ENCODE data around the gene DACH1.
"Not testable (repeated sequence)": the region's sequence is repeated elsewhere in the genome, so short reads cannot be mapped to it uniquely, and the experiment has no call there.

Gene DACH1

GRCh38 chr13:71867131-71867814 lies at the start of gene DACH1:
Gene DACH1 (minus strand): TSS chr13:71867204.
- DNase-seq (ENCODE audit: low read depth): peak; percentile 68
- TF ChIP-seq CTCF (IDR thresholded peaks at IDR 0.05; ENCODE audit: low read length, missing control alignments): no peak
- H3K4me3 ChIP-seq (replicated peaks; ENCODE audit: low read depth, low read length): peak within 1 kb of the TSS; percentile 62

- no peak overlapping the region for H3K4me3 ChIP-seq (replicated peaks; ENCODE audit: low read depth, low read length)
- TF ChIP-seq CTCF (IDR thresholded peaks at IDR 0.05; ENCODE audit: low read length, missing control alignments): no peak
- no peak for DNase-seq (ENCODE audit: low read depth)
Measured at GRCh38 chr13:71913717-71914116, 46.7 kb upstream of the DACH1 start.

GRCh38 chr13:71912524-71912923 lies 45.5 kb upstream of the DACH1 start:
- no peak for TF ChIP-seq CTCF (IDR thresholded peaks at IDR 0.05; ENCODE audit: low read length, missing control alignments)
- H3K4me3 ChIP-seq (replicated peaks; ENCODE audit: low read depth, low read length): no peak overlapping the region
- DNase-seq (ENCODE audit: low read depth): no peak

- no peak overlapping the region for H3K4me3 ChIP-seq (replicated peaks; ENCODE audit: low read depth, low read length)
- DNase-seq (ENCODE audit: low read depth): no peak
- TF ChIP-seq CTCF (IDR thresholded peaks at IDR 0.05; ENCODE audit: low read length, missing control alignments): no peak
Measured at GRCh38 chr13:71906448-71906847, 39.4 kb upstream of the DACH1 start.

- no peak overlapping the region for H3K4me3 ChIP-seq (replicated peaks; ENCODE audit: low read depth, low read length)
- no peak for DNase-seq (ENCODE audit: low read depth)
- TF ChIP-seq CTCF (IDR thresholded peaks at IDR 0.05; ENCODE audit: low read length, missing control alignments): no peak
Measured at GRCh38 chr13:71902676-71903075, 35.7 kb upstream of the DACH1 start.

- not testable (repeated sequence) for DNase-seq (ENCODE audit: low read depth); H3K4me3 ChIP-seq (replicated peaks; ENCODE audit: low read depth, low read length)
Measured at GRCh38 chr13:71893506-71893905, 26.5 kb upstream of the DACH1 start.

GRCh38 chr13:71886880-71887279 lies 19.9 kb upstream of the DACH1 start:
- H3K4me3 ChIP-seq (replicated peaks; ENCODE audit: low read depth, low read length): no peak overlapping the region
- TF ChIP-seq CTCF (IDR thresholded peaks at IDR 0.05; ENCODE audit: low read length, missing control alignments): no peak
- DNase-seq (ENCODE audit: low read depth): no peak

Data from fibroblast of pulmonary artery (primary cell).